Right lobe of liver (tissue), 6 donors: ENCODE measurements around the gene ATPAF1. TPM values are rescaled to one million over a fixed set of nuclear protein-coding genes. Genes with fewer than 3 reads are reported as not detected.

Experiments
- ATAC-seq, 4 donors: fragments of 200-7000 bp; cut with Tn5 transposase; one replicate each; pipeline ENCODE4 v1.9.1; 2020; ENCODE audit warnings: mild to moderate bottlenecking in 4 of 4, moderate library complexity in 4 of 4
- DNase-seq, 3 donors: peaks; one replicate each; pipeline ENCODE4 v3.0.0-alpha.2; 2020
- H3K27ac ChIP-seq, 3 donors: fragments of 200-600 bp; one replicate each; pipeline ENCODE4 v1.8.0; 2022
- H3K27me3 ChIP-seq, 2 donors: fragments of 200-600 bp; one replicate each; pipeline ENCODE4 v1.8.0; 2022
- H3K36me3 ChIP-seq, 4 donors: fragments of 200-600 bp; sonication (generic) in 1 of 4; one replicate each; pipeline versions ENCODE4 v1.5.1 to v1.8.0; 2017 to 2022; ENCODE audit warnings: control low read depth in 1 of 4
- H3K4me1 ChIP-seq, 4 donors: fragments of 200-600 bp; sonication (generic) in 1 of 4; one replicate each; pipeline versions ENCODE4 v1.5.1 to v1.8.0; 2017 to 2022; ENCODE audit warnings: control low read depth in 1 of 4
- H3K4me3 ChIP-seq, 3 donors: fragments of 200-600 bp; one replicate each; pipeline ENCODE4 v1.8.0; 2022
- H3K9me3 ChIP-seq, 4 donors: fragments of 200-600 bp; sonication (generic) in 1 of 4; one replicate each; pipeline versions ENCODE4 v1.5.1 to v1.8.0; 2017 to 2022; ENCODE audit warnings: control low read depth in 1 of 4
- POLR2A ChIP-seq: fragments of 450-650 bp; IDR thresholded peaks from one replicate; pipeline ENCODE4 v1.6.1; 2017; ENCODE audit warnings: antibody characterized with exemption, mild to moderate bottlenecking
- WGBS: methylation state at CpG from one replicate; pipeline ENCODE4 v1.1.6; 2018; ENCODE audit warnings: low coverage, low lambda C conversion rate; ENCODE audit not compliant: insufficient coverage; ENCODE audit errors: missing lambda C conversion rate; 5-methylcytosine and 5-hydroxymethylcytosine counted together
- intact Hi-C, 2 donors: fragments of 100-400 bp; cut with DNase I; formaldehyde crosslinking; loops; one replicate each; pipeline versions ENCODE4 v1.11.2 to v1.14.1; 2022
- total RNA-seq, 6 experiments: library from RNA; depleted of rRNA in 2 of 6; stranded (reverse); fragments of >200 nt in 2 of 6; fragmentation: NEBNext Ultra II Directional in 3 of 6; extraction: Animal tissue kit (Norgen Biotek cat#: 25700) in 3 of 6; gene quantifications; one replicate each; pipeline versions ENCODE4 v1.1.0 to v1.2.4, GENCODE V29; 2016 to 2023
- TF ChIP-seq, protein P1 (sequence below), 4 donors: fragments of 200-600 bp in 3 of 4; fragments of 450-650 bp in 1 of 4; IDR thresholded peaks; one replicate each; pipeline versions ENCODE4 v1.5.1 to v1.8.0; 2016 to 2022; ENCODE audit warnings: antibody characterized with exemption in 4 of 4, mild to moderate bottlenecking in 2 of 4
- donor health status: DM: no; HTN: yes; CAD: no.
- donor health status: DM: no; HTN: no; CAD: no.
- donor health status: DM: no; HTN: no; CAD: no.
- donor health status: DM: no; HTN: yes; CAD: no.
- donor health status: DM: no; HTN: yes; CAD: no.

ATPAF1 gene
- total RNA-seq, 6 experiments from 2014 or later, result 34.9 to 57.1 (median 42.1) TPM

DNA sequence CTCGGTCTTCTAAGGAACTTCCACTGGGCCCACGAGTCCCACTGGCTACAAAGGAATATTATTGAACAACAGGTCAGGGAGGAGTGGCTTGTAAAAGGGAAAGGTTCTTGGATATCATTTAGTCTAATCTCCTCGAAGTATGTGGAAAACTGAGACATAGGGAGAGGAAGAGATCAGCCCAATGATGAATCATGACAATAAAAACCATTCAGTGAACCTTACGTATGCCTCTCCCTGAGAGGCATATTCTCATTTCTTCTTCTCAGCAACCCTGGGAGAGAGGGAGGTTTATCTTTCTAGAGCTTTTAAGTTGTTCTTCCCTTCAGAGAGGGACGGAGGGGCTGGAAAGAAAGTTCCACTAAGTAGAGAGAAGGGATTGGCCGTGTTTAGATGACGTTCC is 46.2 kb downstream of the ATPAF1 start:
- Histone ChIP-seq H3K4me3 (no peak overlapping the region), H3K9me3 (no peaks in the 10 kb centered on the region), H3K27me3 (no peaks in the 10 kb centered on the region), H3K4me1 (no peaks in the 10 kb centered on the region), H3K36me3 (no peaks in the 10 kb centered on the region), H3K27ac (no peak overlapping the region)
- ATAC-seq, result no peak
- intact Hi-C loops, result loop anchor here in 1 of 2 donors (10.0 kb wide), 1 partner anchor 103 kb away; no protein-coding TSS in a partner anchor
- 53% methylated on average over 6 of the region's 7 CpGs for WGBS
- DNase-seq, result no peak
- TF ChIP-seq, protein P1, sequence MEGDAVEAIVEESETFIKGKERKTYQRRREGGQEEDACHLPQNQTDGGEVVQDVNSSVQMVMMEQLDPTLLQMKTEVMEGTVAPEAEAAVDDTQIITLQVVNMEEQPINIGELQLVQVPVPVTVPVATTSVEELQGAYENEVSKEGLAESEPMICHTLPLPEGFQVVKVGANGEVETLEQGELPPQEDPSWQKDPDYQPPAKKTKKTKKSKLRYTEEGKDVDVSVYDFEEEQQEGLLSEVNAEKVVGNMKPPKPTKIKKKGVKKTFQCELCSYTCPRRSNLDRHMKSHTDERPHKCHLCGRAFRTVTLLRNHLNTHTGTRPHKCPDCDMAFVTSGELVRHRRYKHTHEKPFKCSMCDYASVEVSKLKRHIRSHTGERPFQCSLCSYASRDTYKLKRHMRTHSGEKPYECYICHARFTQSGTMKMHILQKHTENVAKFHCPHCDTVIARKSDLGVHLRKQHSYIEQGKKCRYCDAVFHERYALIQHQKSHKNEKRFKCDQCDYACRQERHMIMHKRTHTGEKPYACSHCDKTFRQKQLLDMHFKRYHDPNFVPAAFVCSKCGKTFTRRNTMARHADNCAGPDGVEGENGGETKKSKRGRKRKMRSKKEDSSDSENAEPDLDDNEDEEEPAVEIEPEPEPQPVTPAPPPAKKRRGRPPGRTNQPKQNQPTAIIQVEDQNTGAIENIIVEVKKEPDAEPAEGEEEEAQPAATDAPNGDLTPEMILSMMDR (IDR thresholded peaks at IDR 0.05), result no peak
- TF ChIP-seq POLR2A, result no peak

DNA sequence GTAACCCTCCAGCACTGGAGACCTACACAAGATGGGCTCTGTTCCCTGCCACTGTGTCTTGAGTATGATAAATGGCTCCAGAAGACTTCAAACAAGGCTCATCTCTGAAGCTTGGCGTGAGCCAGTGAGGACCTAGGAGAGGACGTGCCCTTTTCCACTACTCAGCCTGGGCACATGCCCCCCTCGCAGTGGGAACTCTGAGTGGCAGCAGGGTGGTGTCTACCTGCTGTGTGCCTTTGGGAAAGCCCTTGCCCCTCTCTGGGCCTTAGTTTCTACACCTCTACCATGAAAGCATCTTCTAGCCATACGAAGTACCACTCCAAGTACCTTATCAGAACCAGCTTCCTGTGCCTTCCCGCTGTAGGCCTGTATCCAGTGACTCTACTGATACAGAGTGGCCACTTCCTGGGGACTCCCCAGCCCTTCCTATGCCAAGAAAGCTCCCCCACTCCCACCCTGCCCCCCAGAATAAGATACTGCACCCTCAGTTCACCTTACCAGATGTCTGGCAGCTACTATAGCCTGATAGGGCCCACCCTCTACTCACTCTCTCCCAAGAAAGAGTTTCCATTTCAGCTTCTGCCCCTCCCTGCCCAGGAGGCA is 48.4 kb downstream of the ATPAF1 start:
- H3K9me3 ChIP-seq, result no peaks in the 10 kb centered on the region
- ATAC-seq, result no peak
- intact Hi-C loops, result loop anchor here in 1 of 2 donors (10.0 kb wide), 1 partner anchor 105 kb away; no protein-coding TSS in a partner anchor
- no peaks in the 10 kb centered on the region for H3K27me3 ChIP-seq
- H3K36me3 ChIP-seq, result no peaks in the 10 kb centered on the region
- H3K4me3 ChIP-seq, result no peak overlapping the region
- WGBS, result 72% methylated on average over 2 of the region's 5 CpGs
- H3K4me1 ChIP-seq, result peaks cover 0 to 11% (median 4%) of the 10 kb centered on the region in 4 donors
- TF ChIP-seq, protein P1 (IDR thresholded peaks at IDR 0.05), result no peak
- TF ChIP-seq POLR2A, result no peak
- H3K27ac ChIP-seq, result no peak overlapping the region
- no peak for DNase-seq

DNA sequence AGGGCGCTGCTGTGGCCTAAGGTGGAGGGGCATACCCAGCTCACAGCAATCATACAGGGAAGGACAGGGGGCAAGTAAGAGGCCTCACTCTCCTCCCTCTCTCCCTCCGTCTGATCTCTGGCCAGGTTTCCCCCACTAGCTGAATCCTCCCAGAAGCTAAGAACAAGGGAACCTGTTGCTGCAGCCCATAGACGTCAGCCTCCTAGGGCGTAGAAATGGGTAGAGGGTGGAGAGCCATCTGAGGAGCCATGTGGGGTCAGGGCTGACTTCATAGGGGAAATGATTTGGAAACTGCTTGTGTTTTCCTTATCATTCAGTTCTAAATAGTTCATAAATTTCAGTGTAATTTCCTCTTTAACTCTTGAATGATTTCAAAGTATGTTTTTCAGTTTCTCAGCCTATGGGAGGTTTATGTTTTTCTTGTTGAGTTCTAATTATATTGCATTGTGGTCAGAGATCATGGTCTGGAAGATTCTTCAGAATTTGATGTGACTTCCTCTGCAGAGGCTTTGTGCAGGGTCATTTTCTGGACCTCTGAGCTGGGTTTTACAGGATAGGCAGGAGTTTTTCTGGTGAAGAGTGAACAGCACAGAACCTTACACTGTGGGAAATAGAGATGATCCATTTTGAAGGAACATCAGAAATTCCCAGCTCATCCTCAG is 49.3 kb downstream of the ATPAF1 start:
- Histone ChIP-seq H3K4me3 (no peak overlapping the region), H3K9me3 (no peaks in the 10 kb centered on the region), H3K4me1 (peaks cover 0 to 20% (median 4%) of the 10 kb centered on the region in 4 donors), H3K36me3 (no peaks in the 10 kb centered on the region), H3K27me3 (no peaks in the 10 kb centered on the region), H3K27ac (no peak overlapping the region)
- ATAC-seq (no peak), DNase-seq (no peak)
- intact Hi-C loops, result no loop called here
- 55% methylated on average over 2 of the region's 4 CpGs for WGBS
- TF ChIP-seq, protein P1 (IDR thresholded peaks at IDR 0.05), result no peak
- TF ChIP-seq POLR2A, result no peak

DNA sequence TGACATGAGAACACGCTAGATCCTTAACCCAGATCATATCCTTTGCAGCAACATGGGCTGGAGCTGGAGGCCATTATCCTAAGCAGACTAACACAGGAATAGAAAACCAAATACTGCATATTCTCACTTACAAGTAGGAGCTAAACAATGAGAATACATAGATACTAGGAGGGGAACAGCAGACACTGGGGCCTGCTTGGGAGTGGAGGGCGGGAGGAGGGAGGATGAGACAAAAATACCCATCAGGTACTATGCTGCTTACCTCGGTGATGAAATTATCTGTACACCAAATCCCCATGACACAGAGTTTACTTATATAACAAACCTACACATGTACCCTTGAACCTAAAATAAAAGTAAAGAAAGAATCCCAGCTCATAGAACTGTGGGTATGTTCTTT is 50.3 kb downstream of the ATPAF1 start:
- intact Hi-C loops, result no loop called here
- H3K27ac ChIP-seq, result no peak overlapping the region
- ATAC-seq (no peak), DNase-seq (no peak)
- no peaks in the 10 kb centered on the region for H3K9me3 ChIP-seq
- WGBS, result 100% methylated on average over 2 of the region's 3 CpGs
- H3K4me1 ChIP-seq, result peaks cover 0 to 20% (median 4%) of the 10 kb centered on the region in 4 donors
- no peak overlapping the region for H3K4me3 ChIP-seq
- H3K36me3 ChIP-seq, result no peaks in the 10 kb centered on the region
- H3K27me3 ChIP-seq, result no peaks in the 10 kb centered on the region
- no peak for TF ChIP-seq POLR2A
- TF ChIP-seq, protein P1 (IDR thresholded peaks at IDR 0.05), result no peak
